GM19468 (cell line): ENCODE measurements around the gene HOXD9.

Source experiments
- ATAC-seq: cut with Tn5 transposase; IDR thresholded peaks from one replicate; pipeline ENCODE4 v1.9.1; 2021; ENCODE audit warnings: mild to moderate bottlenecking, moderate library complexity, moderate number of reproducible peaks; ENCODE audit not compliant: unreplicated experiment; ENCODE audit errors: extremely low read depth

The HOXD9 gene

DNA sequence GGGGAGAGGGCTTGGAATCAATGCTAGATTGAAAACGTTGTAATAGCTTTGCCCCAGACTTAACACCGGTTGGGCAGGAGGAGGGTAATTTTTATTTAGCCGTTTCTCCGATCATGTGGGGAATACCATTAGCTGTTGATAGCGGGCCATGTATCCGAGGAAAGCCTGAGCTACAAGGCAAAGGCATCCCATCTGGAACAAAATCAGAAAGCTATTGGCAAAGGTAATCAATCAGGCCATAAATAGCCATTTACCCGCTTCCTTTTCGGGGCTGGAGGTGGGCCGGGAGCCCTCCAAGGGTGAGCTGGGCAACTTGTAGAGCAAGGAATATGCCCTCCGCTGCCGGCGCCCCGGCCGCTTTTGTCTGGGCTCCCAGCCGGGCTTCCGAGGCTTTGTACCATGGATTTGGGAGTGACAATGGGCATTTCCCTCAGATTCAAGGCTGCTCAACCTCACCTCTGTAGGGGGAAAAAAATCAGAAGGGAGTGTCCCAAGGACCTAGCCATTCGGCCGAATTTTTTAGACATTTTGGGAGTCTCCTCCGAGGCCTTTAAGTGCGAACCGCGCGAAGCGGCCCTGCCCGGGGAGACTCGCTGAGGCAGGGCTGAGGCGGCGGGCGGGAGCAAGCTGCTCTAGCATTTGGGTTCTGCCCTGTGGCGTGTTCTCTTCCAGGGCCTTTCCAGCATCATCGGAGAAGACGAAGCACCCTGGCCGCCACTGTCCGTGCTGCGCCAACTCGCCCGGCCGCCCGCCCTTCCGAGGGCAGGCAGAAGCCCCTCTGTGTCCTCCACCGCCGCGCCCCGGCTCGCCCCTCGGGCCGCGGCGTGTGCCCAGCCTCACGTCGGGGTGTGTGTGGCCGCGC is 1.1 kb upstream of the HOXD9 start:
- no peak for ATAC-seq

DNA sequence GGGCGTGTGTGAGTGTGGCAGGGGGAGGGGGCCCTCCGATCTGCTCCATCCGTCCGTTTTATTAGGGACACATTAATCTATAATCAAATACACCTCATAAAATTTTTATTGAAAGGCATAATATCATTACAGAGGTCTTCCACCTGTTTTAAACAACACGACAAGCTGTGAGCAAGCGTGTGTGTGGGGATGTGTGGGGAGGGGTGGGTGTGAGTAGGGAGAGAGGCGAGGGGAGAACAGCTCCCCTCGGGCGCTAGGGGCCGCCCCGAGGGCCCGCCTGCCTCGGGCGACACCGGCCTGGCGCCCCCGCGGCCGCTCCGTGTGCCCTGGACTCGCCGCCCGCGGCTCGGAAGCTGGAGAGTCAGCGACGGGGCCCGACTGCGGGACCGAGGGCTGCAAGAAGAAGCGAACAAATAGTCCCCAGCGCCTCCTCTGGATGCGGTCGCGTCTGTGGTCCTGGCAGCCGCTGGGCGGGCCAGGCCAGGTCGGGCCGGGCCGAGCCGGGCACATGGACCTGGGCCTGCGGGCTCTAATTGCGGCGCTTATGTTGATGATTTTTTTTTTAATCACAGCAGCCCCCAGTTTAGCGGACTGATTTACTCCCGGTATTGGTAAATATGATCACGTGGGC is 352 bp upstream of the HOXD9 start:
- no peak for ATAC-seq

DNA sequence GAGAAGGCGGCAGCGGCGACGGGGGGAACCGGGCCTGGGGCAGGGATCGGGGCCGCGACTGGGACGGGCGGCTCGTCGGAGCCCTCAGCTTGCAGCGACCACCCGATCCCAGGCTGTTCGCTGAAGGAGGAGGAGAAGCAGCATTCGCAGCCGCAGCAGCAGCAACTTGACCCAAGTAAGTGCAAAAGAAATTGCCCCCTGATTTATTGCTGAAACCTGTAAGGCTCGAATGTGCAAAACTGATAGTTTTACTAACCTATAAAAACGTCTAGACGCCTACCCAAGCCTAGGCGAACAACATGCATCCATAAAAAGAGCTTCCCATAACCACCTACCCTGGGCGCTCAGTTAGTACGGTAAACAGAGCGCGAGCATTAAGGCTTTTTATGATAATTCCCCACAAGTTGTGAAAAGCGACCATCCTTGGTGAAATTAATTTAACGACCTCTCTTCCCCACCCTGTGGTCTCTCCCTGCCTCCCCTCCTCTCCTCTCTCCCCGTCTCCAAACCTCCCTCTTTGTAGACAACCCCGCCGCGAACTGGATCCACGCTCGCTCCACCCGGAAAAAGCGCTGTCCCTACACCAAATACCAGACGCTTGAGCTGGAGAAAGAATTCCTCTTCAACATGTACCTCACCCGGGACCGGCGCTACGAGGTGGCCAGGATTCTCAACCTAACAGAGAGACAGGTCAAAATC is 1.0 kb downstream of the HOXD9 start:
- ATAC-seq = no peak

DNA sequence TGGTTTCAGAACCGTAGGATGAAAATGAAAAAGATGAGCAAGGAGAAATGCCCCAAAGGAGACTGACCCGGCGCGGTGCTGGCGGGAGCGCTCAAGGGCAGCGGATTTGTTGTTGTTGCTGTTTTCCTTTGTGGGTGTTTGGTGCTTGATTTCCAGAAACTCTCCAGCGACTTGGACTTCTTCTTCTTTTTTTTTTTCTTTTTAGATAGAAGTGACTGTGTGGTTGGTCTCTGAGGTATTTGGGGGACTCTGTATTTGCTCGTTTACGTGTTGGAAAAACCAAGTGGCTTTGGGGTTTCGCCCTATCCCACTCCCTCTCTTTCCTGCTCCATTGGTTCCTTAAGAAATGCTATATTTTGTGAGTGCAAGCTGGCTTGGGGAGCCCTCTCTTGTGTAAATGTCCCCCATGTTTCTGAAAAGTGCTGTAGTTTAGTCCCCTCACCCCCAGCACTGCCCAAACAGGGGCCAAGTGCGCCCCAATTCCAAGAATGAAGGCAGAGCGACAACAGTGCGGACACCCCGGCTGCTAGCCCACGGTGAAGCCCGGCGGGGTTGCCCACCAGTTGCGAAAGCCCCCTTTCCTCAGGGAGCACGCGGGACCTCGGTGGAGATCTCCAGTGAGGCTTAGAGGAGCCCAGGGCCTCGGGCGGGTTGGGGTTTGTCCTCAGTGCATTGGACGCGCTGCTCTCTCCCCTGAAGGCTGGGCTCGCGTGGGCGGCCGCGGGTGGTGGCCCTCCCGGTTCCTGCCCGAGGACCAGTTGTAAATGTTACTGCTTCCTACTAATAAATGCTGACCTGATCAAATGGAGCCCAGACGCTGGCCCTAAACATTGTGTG is 1.8 kb downstream of the HOXD9 start:
- ATAC-seq = no peak

DNA sequence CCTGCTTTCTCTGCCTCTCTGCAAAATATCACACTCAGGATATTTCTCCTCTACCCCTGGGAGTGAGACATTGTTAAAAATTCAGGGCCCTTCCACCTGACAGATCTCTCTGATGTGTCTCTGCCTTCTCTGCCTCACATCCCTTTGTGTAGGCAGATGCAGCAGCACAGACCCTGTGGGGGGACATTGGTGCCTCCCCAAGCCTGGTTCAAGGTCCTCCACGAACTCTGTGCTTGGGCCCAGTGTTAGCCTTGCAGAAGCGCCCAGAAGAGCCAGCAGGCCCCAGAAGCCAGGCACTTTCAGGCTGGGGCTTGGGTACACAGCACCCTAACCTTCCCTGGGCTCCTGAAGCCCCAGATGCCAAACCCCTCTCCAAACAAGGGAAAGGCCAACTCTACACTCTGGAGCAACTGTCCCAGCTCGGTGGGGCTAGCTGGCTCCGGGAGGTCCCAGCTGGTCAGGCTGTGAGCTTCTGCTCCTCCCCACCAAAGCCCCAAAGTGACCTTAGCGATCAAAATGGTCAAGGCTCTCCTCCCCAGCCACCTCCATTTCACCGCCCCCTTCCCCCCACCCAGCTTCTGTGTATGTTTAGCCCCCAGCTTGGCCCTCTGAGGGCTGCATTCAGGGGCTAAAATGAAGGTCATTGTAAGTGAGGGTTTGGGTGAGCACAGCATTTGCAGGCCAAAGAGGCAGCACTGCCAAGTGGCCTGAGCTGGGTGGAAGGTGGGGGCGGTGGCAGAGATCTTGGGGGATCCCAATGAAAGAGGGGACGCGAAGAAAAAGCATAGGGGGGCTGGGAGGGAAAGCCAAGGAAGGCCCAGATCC is 2.6 kb downstream of the HOXD9 start:
- ATAC-seq = no peak

DNA sequence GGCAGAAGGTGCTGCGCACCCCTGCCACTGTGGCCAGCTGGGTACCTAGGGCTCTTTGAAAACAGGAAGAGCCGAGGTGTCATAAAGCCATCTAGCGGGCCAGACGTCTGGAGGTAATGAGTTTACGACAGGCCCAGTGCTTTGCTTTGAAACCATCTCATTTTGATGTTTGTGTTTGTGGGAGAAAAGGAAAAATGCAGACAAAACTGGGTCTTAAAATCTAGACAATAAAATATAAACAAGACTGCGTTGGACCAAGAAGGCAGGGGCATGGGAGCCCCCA is 3.2 kb downstream of the HOXD9 start:
- no peak for ATAC-seq

DNA sequence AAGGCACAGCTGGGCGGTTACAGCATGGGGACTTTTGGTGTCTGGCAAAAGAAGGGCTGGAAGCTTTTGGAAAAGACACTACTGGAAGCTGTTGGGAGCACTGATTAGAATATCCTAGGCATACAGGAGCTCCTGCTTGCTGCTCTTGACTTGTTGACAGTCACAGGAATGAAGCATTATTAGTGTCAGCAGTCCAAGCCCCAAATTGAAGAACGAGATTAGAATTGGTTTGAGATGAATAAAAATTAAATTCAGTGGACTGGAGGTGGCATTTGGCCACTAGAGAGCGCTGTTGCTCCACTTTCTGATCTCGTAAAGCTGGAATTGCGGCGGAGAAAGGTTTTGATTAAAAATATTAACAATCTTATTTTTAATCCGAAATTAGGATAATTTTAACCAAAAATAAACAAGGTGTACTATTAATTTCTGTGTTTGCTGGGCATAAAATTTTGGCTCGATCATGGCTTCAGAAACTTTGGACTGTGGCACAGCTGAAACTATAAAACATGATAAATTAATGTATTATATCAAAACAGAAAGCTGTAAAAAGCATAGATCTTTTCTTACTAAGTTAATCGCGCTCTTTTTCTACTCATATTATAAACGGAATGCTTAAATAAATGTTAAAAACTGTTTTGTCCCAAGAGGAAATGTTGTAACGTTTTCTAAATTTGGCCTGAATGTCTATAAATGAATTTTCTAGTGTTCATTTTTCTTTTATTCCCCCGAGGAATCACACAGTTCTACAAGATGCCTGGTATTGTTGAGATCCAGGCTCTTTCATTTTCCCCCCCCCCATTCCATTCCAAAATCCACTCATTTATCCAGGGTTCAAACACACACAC is 4.6 kb downstream of the HOXD9 start:
- no peak for ATAC-seq

DNA sequence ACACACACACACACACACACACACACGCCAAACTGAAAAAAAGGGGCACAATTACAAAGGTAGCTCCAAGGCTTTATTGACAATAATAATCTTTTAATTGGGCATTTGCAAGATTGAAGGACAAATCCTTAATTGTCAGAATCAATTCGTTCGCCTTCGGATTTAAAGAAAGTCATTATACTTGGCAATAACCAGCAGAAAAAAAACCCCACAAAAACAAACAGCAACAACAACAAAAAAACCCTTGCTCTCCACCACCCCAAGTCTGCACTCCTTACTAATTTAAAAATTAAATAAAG is 5.2 kb downstream of the HOXD9 start:
- ATAC-seq = no peak

DNA sequence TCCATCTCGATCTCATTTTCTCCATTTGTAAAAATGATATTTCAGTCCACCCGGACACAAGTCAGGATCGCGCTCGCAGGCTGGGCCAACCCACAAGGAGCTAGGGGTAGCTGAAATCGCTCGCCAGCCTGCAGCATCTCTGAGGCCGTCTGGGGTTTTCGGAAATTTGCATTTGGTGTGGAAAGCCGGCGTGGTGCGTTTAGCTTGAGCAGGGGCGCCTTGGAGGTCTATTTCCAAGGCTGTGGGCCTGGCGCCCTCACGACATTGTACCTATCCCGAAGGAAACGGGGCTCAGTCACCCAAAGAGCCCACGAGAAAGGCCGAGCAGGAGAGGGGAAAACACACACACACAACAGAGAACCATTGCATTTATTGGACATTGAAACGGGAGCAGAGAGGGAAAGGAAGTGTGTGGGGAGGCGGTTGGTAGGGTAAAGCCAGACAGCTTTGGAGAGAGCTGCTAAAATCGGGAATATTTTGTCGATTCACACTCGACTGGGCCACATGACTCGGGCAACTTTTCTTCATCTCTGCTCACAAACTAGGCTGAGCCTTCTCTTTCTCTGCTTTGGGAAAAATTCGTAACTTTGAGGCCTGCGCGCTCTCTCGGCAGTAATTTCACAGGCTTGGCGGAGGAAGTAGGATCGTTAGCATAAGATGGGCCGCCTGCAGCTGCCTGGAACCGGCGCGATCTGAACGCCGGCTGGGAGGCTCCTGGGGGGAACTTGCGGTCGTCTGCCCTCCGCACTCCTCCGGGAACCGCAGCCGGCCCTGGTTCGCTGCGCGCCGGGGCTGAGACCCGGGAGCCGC is 5.9 kb downstream of the HOXD9 start:
- ATAC-seq = no peak

DNA sequence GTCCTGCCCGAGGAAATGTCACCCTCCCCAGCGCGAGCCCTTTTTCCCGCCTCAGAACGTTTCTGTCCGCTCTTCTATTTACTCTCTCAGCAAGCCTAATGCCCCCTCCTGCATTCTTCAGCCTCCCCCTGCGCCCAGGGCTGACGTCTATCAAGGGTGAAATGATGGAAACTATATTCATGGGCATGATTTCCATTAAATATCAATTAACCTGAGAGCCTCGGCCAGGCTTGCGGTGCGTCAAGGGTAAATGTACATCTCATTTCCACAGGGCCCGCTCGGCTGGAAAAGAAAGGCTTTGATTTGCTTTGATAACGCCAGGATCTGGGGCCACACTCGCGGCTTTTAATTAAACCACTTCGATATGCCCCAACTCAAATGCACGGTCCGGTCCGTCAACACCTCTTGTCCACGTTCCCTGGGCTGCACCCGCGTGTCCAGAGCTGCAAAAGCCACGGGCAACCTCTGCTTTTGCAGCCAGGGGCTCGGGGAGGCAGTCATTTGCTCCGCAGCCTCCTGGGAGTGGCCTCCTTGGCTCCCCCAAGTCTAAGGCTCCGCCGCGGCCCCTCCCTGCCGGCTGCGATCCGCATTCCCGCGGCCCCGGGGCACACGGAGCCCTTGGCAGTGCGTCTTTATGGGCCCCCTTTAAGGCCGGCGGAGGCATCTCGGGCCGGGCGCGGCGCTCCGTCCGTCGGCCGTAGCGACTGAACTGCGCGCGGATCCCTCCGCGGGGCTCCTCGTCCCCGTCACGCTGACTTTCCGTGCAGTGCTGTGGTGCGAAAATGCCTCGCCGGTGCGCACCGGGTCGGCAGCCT is 6.7 kb downstream of the HOXD9 start, which contains the start of gene HOXD8:
Gene HOXD8 (plus strand): TSS at position 724 of the 815 bp plus-strand sequence. CDS start 662 bp downstream, outside the sequence.
- no peak for ATAC-seq

DNA sequence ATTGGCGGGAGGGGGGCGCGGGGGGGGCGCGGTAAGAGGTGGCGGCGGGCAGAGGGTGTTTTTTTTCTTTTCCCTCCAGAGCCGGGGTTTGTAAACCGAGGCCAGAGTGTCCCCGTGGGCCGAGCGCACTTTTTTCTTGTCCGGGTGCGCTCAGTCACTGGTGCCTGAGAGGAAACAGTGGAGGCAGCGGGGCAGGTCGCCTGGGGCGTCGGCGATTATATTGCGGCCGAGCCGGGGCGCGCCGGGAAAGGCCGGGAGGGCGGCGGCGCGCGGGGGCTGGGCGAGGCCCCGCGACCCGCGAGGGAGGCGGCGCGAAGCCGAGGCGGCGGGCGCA is 7.3 kb downstream of the HOXD9 start:
- no peak for ATAC-seq

DNA sequence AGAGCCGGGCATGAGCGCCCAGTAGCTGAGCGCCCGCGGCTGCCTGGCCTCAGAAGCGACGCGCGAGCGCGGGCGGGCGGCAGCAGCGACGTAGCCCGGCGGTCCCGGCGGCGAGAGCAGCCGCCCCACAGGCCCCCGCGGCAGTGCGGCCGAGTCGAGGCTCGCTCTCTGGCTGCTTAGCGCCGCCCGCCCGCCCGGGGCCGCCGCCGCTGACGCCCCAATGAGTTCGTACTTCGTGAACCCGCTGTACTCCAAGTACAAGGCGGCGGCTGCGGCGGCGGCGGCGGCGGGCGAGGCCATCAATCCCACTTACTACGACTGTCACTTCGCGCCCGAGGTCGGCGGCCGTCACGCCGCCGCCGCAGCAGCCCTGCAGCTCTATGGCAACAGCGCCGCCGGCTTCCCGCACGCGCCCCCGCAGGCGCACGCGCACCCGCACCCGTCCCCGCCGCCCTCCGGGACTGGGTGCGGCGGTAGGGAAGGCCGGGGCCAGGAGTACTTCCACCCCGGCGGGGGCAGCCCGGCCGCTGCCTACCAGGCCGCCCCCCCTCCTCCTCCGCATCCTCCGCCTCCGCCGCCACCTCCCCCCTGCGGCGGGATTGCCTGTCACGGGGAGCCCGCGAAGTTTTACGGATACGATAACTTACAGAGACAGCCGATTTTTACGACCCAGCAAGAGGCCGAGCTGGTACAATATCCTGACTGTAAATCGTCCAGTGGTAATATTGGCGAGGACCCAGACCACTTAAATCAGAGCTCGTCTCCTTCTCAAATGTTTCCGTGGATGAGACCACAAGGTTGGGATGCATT is 7.8 kb downstream of the HOXD9 start:
- no peak for ATAC-seq

DNA sequence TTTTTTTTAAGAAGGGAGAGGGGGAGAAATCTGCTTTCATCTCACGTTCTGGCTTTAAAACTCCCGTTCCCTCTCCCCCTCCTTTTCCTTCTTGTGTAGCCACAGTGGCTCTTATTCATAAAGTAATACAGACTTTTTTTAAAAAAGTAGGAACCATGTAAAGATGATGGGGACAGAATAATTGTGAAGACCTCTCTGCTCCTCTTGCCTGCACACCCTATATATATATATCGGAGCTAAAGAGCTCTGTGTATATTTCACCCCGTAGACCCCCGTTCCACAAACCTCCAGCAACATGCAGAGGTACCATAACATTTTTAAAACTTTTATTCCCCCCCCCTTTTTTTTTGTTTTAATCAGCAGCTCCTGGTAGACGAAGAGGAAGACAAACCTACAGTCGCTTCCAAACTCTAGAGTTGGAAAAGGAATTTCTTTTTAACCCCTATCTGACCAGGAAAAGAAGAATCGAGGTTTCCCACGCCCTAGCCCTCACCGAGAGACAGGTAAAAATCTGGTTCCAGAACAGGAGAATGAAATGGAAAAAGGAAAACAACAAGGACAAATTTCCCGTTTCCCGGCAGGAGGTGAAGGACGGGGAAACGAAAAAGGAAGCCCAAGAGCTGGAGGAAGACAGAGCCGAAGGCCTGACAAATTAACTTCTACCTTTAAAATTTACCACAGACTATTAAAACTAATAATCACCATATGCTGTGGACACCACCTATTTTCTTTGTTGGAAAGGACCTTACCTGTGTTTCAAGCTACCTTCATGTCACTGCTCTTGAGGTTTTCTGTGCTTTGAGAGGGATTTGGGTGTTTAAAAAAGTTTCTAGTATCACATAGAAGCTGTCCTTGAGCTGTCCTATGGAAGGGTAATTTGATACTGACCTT is 8.7 kb downstream of the HOXD9 start:
- no peak for ATAC-seq

DNA sequence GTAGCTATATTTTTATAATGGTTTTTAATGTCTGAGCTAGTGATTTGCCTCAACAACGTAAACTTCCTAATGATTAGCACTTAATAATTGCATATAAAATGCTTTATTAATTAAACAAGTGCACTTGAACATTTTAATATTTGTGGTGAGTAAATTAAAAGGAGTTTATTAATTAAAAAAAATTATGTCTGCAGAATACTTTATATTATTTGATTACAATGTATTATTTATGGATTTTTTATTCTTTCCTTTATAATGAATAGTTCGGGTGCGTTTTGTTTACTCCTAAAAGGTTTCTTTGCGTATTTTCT is 9.3 kb downstream of the HOXD9 start:
- ATAC-seq = no peak

DNA sequence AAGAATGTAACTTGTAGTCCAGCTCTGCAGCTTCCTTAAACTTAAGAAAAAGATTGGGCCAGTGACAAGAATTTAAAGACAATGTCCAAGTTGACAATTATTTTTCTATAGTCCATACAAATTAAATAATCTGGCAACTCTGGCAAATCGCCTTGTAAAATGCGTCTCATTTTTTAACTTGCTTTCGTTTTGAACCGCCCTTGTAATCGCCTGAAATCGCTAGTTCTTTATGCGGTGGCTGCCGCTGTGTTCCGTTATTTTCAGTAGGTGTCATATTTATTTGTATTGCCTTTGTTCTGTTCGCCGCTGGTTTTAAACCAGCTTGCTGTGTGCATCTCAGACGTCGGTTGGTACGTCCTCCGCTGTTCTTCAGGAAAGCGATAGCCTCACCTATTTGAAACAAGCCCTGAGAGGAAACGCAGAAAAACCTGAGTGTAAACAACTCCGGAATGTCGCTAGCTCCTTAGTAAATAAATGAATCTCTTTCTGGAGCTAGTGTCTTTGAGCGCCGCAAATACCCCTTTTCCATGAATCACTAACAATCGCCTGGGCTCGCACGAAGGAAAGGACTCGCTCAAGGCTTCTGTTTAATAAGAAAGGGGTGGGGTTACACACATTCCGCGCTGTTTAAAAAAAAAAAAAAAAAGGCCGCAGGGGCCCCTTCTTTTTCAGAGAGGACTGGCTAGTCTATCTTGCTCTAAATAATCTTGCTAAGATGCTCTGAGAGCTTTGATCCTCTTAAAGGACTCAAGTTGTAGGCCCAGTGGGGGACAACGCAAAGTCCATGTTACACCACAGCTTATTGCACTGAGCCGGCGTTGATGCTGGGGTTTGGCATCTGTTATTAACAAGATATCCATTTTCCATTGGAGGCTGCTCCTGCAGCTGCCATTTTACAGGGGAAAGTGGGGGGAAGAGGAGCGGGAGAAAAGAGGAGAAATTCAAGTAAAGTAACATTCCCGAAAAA is 10.0 kb downstream of the HOXD9 start:
- ATAC-seq = no peak
